GM12891 (cell line): ENCODE results near the gene MRPL32.

ENCODE experiments used
- POLR2A ChIP-seq: IDR thresholded peaks from 2 replicates; pipeline ENCODE4 v1.6.1; 2011; ENCODE audit warnings: low read depth, low read length, control low read depth
- POLR2AphosphoS5 ChIP-seq: IDR thresholded peaks from 2 replicates; pipeline ENCODE4 v1.6.1; 2011; ENCODE audit warnings: low read depth, low read length, control low read depth

DNA sequence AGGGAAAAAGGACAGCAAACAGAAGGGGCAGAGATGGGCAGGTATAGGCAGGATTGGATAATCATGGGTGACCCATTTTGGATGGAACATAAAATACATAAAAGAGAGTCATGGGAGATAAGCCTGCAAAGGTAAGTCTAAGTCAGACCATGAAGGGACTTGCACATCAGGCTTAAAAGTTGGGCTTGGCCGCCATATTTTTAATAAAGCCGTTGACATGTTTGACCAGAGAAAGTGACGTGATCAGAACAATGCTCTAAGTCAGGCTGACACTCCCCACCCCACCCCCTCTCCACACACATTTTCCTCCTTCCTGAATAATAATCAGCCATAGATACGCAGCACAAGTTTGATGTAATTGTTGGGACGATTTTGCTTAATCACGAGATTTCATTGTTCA lies 54.0 kb downstream of the MRPL32 start:
- no peak for TF ChIP-seq POLR2A
- TF ChIP-seq POLR2AphosphoS5 = no peak
